Measurements from ENCODE around the gene PRKCE.

PRKCE gene

DNA sequence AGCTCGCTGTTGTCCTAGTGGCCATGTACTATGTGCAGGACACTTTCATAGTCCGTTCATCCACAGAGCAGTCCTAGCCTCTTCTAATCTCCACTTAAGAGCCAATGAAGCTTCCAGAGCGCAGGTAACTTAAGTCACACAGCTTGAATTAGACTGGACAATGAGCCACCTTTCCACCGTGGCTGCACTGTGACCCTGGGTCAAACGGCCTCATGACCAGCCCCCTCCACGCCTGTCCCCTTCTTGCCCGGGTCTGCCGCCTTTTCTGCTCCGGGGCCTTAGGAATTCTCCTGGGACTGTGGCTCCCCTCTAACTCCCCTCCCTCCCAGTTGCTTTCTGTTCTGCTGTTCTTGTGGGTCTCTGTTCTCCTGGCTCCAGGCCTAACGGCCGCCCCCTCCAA lies 8.4 kb upstream of the PRKCE start:
- TF ChIP-seq, protein P1, sequence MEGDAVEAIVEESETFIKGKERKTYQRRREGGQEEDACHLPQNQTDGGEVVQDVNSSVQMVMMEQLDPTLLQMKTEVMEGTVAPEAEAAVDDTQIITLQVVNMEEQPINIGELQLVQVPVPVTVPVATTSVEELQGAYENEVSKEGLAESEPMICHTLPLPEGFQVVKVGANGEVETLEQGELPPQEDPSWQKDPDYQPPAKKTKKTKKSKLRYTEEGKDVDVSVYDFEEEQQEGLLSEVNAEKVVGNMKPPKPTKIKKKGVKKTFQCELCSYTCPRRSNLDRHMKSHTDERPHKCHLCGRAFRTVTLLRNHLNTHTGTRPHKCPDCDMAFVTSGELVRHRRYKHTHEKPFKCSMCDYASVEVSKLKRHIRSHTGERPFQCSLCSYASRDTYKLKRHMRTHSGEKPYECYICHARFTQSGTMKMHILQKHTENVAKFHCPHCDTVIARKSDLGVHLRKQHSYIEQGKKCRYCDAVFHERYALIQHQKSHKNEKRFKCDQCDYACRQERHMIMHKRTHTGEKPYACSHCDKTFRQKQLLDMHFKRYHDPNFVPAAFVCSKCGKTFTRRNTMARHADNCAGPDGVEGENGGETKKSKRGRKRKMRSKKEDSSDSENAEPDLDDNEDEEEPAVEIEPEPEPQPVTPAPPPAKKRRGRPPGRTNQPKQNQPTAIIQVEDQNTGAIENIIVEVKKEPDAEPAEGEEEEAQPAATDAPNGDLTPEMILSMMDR (conservative IDR thresholded peaks at IDR 0.05; ENCODE audit: low read depth, low read length) = no peak
- peak overlapping the region; percentile 59 for H3K4me3 ChIP-seq (ENCODE audit: low read length)
- DNase-seq (ENCODE audit: low read depth) = no peak

DNA sequence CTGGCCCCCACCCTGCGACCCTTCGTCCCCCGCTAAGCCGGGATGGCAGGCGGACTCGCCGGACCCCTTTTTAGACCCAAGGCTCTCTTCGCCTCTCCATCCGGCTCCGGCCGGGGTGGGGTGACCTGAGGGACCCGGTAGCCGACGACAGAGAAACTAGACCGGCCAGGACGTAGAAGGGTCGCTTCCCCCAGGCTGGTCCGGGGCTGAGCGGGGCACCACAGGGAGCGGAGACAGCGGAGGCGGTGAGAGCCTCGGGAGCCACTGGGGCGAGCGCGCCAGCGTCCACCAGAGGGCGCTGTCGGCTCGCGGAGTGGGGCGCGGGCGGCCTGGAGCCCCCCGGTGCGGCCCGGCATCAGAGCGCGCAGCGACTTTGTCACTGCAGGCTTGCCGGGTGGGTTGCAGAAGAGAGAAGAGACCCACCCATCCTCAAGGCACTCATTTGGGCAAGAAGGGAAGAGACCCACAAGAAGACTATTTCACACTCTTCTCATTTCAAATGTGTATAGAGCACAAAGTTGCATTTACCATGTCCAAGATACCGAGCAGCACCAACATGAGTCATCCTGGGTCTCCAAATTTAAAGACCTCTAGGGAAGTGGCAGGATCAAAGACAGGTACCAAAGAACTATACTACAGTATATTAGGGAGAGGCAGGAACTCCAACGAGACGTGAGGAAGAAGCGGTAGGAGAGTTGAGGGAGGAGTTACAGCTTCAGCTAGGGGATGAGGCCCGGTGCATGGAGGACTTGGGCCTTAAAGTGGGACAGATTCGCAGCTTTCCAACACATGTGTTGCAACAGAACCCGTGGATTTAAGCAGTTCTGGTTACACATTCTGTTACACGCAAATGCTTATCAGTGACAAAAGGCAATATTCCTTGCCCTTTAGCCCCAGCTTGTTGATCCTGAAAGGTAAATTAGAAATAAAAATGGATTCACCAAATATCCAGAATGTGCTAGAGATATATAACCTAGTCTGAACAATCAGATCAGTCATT lies 7.6 kb upstream of the PRKCE start:
- peak overlapping the region; percentile 59 for H3K4me3 ChIP-seq (ENCODE audit: low read length)
- no peak for DNase-seq (ENCODE audit: low read depth)

DNA sequence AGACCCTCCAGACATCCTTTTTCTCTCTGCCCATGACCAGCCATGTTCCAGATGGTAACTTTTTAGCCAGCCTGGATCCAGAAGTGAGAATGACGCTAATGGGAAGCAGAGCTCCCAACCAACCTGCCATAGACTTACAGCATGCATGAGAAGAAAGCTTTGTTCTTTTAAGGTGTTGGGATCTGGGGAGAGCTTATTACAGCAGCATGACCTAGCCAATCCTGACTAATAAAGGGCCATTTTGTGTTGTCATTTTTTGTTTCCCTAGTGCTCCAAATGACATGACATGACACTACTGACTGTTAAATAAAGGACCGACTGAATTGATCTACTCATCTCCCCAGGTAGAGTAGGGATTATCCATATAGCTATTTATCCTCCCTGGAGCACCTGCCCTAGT lies 5.2 kb upstream of the PRKCE start:
- no peak overlapping the region for H3K4me3 ChIP-seq (ENCODE audit: low read length)
- no peak for DNase-seq (ENCODE audit: low read depth)
- TF ChIP-seq, protein P1 (conservative IDR thresholded peaks at IDR 0.05; ENCODE audit: low read depth, low read length) = no peak

More for the DNA sequence above, 7.6 kb upstream of the PRKCE start:
- TF ChIP-seq, protein P1 (conservative IDR thresholded peaks at IDR 0.05; ENCODE audit: low read depth, low read length) = peak; percentile 70

DNA sequence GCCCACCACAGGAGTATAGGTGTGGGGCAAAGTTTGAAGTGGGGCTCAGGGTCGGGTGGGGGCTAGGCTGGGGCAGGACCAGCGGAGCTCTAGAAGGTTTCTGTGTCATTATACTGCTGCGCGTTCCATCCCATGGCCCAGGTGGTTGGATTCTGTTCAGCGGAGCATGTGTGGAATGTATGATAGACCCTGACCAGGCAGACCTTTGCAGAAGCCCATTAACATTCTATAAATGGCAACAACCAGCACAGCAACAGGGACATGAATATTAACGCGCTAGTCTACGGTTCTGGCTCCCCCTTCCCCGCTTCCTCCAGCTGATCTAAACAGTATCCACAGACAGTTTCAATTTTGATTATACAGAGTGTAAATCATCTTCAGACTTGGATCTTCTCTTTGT lies 4.1 kb upstream of the PRKCE start:
- TF ChIP-seq, protein P1 (conservative IDR thresholded peaks at IDR 0.05; ENCODE audit: low read depth, low read length) = no peak
- H3K4me3 ChIP-seq (ENCODE audit: low read length) = no peak overlapping the region
- DNase-seq (ENCODE audit: low read depth) = no peak

DNA sequence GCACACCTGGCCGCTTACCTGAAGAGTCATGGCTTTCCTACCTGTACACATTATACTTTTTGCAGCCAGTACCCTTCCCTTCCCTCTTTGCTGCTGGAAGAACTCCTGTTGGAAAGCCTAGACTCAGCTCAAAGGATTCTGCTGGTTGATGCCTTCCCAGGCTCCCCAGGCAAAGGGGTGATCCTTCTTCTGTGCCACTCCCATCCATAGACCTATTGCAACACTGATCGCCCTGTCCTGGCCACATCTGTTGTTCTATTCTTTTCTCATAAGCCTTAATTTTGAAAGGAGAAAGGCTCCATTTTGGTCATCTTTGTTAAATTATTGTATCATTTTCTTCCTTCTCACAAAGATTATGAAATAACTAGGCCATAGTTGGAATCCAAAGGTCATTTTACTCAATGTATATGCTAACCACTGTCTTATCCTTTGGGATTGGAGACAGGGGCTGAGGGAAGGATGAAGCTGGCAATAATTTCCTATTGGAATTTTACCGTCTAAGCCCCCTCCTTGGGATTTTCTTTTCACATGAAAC lies 3.4 kb upstream of the PRKCE start:
- no peak for DNase-seq (ENCODE audit: low read depth)
- TF ChIP-seq, protein P1 (conservative IDR thresholded peaks at IDR 0.05; ENCODE audit: low read depth, low read length) = no peak

DNA sequence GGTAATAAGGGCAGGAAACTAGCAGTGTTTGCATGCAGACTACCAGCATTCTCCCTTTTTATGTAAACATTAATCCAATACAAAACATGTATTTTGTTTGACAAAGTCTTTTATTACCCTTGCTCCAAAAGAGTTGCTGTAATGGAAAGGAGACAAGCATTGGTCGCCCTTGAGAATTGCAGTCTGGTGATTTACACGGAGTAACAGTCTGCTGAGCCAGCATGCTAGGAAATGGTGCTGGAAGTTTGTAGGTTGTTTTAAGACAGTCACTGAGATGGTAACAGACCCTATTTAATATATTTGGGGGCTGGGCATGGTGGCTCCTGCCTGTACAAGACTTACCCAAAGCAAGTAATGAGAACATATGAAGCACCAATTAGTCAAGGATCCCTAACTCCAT lies 2.8 kb upstream of the PRKCE start:
- DNase-seq (ENCODE audit: low read depth) = no peak
- no peak overlapping the region for H3K4me3 ChIP-seq (ENCODE audit: low read length)
- TF ChIP-seq, protein P1 (conservative IDR thresholded peaks at IDR 0.05; ENCODE audit: low read depth, low read length) = no peak

More for the DNA sequence above, 3.4 kb upstream of the PRKCE start:
- H3K4me3 ChIP-seq (ENCODE audit: low read length) = no peak overlapping the region
